Ishikawa (cell line): Measurements from ENCODE around the gene PPP1R12C.

Experiments
- CEBPB ChIP-seq: IDR thresholded peaks from 2 replicates; pipeline ENCODE4 v1.6.1; 2012
- CREB1 ChIP-seq: IDR thresholded peaks from 2 replicates; pipeline ENCODE4 v1.6.1; 2012; ENCODE audit warnings: low read depth
- EGR1 ChIP-seq: IDR thresholded peaks from 2 replicates; pipeline ENCODE4 v1.6.1; 2012
- EP300 ChIP-seq: IDR thresholded peaks from 2 replicates; pipeline ENCODE4 v1.6.1; 2012; ENCODE audit warnings: borderline replicate concordance
- FOXM1 ChIP-seq: IDR thresholded peaks from 2 replicates; pipeline ENCODE4 v1.6.1; 2012; ENCODE audit warnings: low read depth, borderline replicate concordance
- MAX ChIP-seq: IDR thresholded peaks from 2 replicates; pipeline ENCODE4 v1.6.1; 2012
- NFIC ChIP-seq: IDR thresholded peaks from 2 replicates; pipeline ENCODE4 v1.6.1; 2012
- RAD21 ChIP-seq: IDR thresholded peaks from 2 replicates; pipeline ENCODE4 v1.6.1; 2012; ENCODE audit warnings: low read depth
- TAF1 ChIP-seq: IDR thresholded peaks from 2 replicates; pipeline ENCODE4 v1.6.1; 2012; ENCODE audit warnings: low read depth, mild to moderate bottlenecking
- TCF12 ChIP-seq: IDR thresholded peaks from 2 replicates; pipeline ENCODE4 v1.6.1; 2012; ENCODE audit warnings: low read depth
- TEAD4 ChIP-seq: IDR thresholded peaks from 2 replicates; pipeline ENCODE4 v1.6.1; 2012
- USF1 ChIP-seq: IDR thresholded peaks from 2 replicates; pipeline ENCODE4 v1.6.1; 2012
- YY1 ChIP-seq: IDR thresholded peaks from 2 replicates; pipeline ENCODE4 v1.6.1; 2012; ENCODE audit warnings: low read depth
- ZBTB7A ChIP-seq: IDR thresholded peaks from 2 replicates; pipeline ENCODE4 v1.6.1; 2012; ENCODE audit warnings: low read depth
- TF ChIP-seq, protein P1 (sequence below): IDR thresholded peaks from 2 replicates; pipeline ENCODE4 v1.6.1; 2012; ENCODE audit warnings: low read depth, mild to moderate bottlenecking

PPP1R12C gene

DNA sequence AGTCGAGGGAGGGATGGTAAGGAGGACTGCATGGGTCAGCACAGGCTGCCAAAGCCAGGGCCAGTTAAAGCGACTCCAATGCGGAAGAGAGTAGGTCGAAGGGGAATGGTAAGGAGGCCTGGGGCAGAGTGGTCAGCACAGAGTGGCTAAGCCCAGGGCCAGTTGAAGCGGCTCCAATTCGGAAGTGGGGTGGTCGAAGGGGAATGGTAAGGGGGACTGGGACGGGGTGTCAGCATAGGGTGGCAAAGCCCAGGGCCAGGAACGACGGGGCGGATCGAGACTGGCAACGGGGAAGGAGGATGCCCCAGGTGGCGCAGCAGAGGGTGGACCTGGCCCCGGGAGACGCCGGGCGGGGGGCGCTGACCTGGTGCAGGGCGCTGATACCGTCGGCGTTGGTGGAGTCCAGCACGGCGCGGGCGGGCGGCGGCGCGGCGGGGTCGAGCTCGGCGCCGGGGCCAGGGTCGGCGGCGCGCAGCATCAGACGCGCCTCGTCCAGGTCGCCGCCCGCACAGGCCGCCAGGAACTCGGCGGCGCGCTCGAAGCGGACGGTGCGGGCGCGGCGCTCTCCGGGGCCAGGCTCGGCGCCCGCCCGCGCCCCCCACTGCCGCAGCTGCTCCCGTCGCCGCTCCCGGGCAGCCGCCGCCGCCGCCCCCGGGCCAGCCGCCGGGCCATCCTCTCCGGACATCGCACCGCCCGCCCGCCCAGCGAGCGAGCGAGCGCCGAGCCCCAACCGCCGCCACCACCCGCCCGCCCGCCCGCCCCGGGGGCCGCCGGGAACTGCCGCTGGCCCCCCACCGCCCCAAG lies at the start of gene PPP1R12C:
Gene PPP1R12C (minus strand): TSS at position 779 of the 804 bp plus-strand sequence. CDS start 94 bp downstream, at position 685.
- TF ChIP-seq ZBTB7A, result peak; percentile 74
- TF ChIP-seq TCF12, result no peak
- no peak for TF ChIP-seq TEAD4

DNA sequence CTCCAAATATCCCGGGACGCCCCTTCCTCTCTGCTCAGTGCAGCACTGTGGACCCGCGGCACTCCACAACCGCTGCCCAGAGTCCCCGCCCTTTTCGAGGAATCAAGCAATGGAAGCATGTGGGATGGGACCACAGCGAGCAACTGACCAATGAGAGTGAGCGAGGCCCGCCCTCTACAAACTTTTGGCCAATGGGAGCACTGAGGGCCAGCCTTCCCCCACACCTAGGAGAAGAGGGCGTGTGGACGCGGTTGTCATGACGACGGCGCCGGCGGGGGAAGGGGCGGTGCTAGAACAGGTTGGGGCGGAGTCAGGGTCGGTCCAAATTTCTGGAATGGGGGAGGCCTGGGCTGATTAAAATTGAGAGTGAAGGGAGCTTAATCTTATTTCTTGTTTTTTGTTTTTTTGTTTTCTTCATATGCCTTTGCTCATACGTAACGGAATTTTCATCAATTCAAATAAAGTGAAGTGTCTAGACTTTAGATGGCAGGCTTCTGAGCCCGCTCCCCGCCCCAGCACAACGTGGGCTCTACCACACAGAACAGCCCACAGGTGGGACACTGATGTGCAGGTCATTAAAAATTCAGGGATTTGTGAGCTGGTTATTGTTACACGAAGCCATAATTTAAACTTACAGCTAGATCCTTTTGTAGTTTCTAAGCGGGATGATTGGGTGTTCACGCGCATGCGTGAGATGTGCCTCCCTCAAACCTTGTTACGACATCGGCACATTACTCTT lies 49.3 kb upstream of the PPP1R12C start, which contains the start of gene DNAAF3:
Gene DNAAF3 (minus strand): TSS at position 84 of the 739 bp plus-strand sequence. CDS start 200 bp downstream, outside the sequence.
- peak; percentile 38; the same call in 1 of the 2 replicates for TF ChIP-seq EP300
- peak; percentile 54; the same call in 1 of the 2 replicates for TF ChIP-seq CEBPB
- TF ChIP-seq TAF1, result no peak

DNA sequence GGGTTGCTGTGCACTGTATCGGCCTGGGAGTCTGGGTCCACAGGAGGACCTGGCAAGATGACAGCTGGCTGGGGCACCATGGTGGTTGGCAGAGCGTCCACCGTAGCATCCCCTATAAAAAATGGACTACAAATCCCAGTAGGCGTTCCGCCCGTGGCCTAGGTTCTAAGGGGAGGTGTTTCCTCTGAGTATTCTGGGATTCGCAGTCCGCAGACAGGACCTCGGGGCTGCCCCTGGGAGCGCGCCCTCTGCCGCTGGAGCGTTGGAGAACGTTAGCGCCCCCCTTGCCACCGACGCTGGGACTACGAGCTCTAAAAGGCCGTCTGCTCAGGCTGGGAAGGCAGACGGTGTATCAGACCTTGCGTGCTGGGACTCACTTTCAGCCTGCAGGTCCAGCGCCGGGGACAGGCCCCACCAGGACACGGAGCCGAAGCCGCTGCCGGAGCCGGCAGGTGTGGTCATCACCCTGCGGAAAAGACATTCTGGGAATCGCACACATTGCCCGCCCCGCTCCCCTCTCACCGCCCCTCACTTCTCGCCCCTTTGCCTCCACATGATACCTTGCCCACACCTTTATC lies 48.6 kb upstream of the PPP1R12C start:
- TF ChIP-seq ZBTB7A, result no peak
- TF ChIP-seq RAD21, result peak; percentile 9; the same call in 1 of the 2 replicates

GRCh38 chr19:55161571-55162322 lies 44.3 kb upstream of the PPP1R12C start:
- TF ChIP-seq NFIC (no peak), MAX (no peak), YY1 (no peak), FOXM1 (no peak), USF1 (no peak), CREB1 (no peak), CEBPB (no peak), RAD21 (no peak), TEAD4 (no peak), ZBTB7A (no peak), TAF1 (no peak), EP300 (no peak), EGR1 (no peak), TCF12 (no peak)
- TF ChIP-seq, protein P1, sequence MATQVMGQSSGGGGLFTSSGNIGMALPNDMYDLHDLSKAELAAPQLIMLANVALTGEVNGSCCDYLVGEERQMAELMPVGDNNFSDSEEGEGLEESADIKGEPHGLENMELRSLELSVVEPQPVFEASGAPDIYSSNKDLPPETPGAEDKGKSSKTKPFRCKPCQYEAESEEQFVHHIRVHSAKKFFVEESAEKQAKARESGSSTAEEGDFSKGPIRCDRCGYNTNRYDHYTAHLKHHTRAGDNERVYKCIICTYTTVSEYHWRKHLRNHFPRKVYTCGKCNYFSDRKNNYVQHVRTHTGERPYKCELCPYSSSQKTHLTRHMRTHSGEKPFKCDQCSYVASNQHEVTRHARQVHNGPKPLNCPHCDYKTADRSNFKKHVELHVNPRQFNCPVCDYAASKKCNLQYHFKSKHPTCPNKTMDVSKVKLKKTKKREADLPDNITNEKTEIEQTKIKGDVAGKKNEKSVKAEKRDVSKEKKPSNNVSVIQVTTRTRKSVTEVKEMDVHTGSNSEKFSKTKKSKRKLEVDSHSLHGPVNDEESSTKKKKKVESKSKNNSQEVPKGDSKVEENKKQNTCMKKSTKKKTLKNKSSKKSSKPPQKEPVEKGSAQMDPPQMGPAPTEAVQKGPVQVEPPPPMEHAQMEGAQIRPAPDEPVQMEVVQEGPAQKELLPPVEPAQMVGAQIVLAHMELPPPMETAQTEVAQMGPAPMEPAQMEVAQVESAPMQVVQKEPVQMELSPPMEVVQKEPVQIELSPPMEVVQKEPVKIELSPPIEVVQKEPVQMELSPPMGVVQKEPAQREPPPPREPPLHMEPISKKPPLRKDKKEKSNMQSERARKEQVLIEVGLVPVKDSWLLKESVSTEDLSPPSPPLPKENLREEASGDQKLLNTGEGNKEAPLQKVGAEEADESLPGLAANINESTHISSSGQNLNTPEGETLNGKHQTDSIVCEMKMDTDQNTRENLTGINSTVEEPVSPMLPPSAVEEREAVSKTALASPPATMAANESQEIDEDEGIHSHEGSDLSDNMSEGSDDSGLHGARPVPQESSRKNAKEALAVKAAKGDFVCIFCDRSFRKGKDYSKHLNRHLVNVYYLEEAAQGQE, result no peak

DNA sequence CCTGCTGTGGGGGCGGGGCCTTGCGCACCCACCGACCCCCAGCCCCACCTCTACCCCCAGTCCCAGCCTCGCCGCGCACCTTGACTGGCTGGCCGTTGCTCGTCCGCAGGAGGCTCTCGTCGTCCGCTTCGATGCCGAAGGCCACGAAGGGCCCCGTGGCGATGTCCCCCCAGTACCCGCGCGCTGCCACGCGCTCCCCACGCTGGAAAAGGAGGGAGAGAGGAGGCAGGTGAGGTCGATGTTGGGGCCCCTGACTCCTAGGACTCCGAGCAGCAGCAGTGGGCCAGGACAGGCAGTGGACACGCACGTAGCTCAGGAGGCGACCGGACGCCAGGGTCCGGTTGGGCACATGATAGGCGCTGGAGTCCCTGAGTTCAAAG lies 43.5 kb upstream of the PPP1R12C start:
- no peak for TF ChIP-seq RAD21
- TF ChIP-seq YY1, result no peak
- no peak for TF ChIP-seq EP300
- no peak for TF ChIP-seq TEAD4
- no peak for TF ChIP-seq ZBTB7A
- TF ChIP-seq TCF12, result no peak
- no peak for TF ChIP-seq TAF1

GRCh38 chr19:55160128-55160985 lies 42.9 kb upstream of the PPP1R12C start:
- peak; percentile 75 for TF ChIP-seq MAX
- TF ChIP-seq RAD21, result peak; percentile 84
- no peak for TF ChIP-seq CREB1
- 0 out of 2 replicates have a peak, but pooled peaks have one; percentile 22 for TF ChIP-seq USF1
